NCI-H2196 treated with DMSO at 0.1 percent for 48 hours (cell line): ENCODE data around the gene CIAO3.
"Not testable (repeated sequence)": the region's sequence is repeated elsewhere in the genome, so short reads cannot be mapped to it uniquely, and the experiment has no call there.

Source experiments
- DNase-seq: peaks from one replicate; lab custom pipeline; 2025; ENCODE audit not compliant: unreplicated experiment; lab: John Stamatoyannopoulos, UW

CIAO3 gene

DNA sequence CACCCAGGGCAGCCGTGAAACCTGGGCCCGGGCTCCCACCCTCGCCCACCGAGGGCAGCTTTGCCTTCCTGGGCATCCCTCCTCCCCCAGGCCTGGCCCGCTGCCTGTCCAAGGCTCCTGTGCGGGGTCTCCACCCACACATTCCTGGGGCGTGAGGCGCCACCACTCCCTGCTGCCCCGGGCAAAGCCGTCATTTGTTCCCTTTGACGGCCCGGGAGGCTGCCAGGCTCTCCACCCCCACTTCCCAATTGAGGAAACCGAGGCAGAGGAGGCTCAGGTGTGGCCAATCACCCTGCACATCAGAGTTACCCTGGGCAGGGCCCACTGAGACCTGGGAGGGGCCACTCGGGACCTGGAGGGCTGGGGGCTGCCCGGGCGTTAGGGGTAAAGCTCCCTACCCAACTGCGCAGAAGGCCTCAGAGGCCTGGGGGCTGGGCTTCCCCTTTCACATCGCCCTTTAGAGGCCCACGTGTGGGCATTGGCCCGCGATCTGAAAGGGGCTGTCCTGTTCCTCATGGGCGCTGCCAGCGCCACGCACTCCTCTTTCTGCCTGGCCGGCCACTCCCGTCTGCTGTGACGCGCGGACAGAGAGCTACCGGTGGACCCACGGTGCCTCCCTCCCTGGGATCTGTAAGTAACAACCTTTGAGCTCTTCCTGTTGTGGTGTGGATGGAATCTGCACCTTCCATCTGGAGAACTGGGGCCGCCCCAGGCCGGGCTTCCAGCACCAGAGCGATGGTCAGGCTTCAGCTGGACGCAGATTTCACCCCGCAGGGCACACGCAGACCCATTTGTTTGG is 19.9 kb upstream of the CIAO3 start, which contains the start of gene MSLN:
Gene MSLN, plus strand, starts transcription at position 190 of the 799 bp plus-strand sequence. CDS start 1,947 bp downstream, outside the sequence.
- DNase-seq: no peak

DNA sequence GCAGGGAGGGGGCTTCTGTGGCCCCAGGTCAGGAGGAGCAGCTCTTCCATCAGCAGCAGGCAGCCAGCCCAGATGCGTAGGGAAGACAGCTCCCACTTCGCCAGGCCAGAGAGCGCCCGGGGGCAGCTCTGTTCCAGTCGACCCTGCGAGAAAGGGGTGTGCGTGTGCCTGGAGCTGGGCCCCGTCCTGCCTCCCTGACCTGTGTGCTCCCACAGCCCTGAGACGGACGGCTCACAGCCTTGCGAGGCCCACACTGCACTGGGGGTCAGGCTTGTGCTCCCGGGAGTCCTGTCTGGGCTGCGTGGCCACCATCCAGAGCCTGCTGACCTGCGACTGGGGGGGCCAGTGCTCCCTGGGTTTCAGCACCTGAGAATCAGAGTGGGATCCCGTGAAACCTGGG is 19.3 kb upstream of the CIAO3 start:
- no peak for DNase-seq

DNA sequence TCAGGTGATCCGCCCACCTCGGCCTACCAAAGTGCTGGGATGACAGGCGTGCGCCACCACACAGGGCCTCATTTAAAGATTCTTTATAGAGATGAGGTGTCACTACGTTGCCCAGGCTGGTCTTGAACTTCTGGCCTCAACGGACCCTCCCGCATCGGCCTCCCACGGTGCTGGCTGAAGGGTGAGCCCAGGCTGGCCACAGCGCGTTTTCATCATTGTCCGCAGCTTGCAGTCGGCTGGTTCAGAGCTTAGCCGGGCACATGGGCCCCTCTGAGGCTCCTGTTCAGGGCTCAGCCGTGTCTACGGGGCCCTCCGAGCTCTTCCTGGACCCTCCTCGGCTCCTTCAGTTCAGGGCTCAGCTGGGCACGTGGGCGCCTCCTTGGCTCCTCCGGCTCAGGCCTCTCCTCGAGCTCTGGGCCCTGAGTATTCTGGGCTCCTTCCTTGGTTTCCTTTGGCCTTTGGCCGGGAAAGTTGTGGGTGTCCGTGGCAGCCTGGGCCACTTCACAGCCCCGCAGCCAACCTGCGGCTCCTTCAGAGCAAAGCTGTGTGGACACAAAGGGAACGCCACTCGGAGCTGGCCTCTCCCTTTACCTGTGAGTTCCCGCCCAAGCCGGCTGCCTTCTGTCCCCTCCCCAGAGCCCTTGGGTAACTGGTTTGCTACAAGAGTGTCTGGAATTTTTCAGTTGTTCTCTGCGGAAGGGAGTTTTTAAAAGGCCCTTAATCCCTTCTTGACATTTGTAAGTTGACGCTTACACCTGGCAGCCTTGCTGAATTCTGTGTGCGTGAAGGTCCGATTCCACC is 18.5 kb upstream of the CIAO3 start:
- DNase-seq: no peak

DNA sequence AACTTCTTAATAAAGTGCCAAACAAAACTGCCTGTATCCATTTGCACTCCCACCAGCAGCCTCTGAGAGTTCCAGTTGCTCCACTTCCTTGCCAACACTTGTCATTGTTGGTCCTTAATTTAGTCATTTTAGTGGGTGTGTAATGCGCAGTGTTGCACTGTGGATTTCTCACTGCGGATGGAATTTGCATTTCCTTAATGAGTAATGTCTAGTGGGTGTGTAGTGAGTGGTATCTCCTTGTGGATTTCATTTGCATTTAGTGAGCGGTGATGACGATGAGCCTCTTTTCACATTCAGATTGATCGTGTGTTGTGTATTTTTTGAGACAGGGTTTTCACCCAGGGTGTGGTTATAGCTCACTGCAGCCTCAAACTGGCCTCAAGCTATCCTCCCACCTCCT is 15.6 kb upstream of the CIAO3 start:
- no peak for DNase-seq

DNA sequence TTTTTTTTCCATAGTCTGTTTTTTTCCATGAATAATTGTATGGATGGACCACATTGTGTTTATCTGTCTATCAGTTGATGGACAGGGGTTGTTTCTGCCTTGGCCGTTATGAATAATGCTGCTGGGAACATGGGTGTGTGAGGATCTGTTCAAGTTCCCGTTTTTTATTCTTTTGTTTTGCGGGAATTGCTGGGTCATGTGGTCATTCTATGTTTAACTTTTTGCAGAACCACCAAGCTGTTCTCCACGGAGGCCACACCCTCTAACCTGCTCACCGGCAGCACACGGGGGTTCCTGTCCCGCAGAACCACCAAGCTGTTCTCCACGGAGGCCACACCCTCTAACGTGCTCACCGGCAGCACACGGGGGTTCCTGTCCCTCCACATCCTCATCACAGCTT is 13.9 kb upstream of the CIAO3 start:
- no peak for DNase-seq

DNA sequence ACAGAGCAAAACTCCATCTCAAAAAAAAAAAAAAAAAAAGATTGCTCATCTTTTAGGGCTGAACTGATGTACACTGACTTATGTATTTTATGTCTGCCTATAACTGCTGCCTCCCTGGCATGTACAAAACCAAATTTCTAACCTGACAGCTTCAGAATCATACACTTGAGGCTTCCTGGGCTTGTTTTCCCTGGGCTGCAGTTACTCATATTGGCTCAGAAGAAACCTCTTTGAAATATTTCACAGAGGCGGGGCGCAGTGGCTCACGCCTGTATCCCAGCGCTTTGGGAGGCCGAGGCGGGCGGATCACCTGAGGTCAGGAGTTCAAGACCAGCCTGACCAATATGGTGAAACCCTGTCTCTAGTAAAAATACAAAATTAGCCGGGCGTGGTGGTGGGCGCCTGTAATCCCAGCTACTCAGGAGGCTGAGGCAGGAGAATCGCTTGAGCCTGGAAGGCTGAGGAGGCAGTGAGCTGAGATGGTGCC is 13.4 kb upstream of the CIAO3 start:
- DNase-seq: not testable (repeated sequence)

DNA sequence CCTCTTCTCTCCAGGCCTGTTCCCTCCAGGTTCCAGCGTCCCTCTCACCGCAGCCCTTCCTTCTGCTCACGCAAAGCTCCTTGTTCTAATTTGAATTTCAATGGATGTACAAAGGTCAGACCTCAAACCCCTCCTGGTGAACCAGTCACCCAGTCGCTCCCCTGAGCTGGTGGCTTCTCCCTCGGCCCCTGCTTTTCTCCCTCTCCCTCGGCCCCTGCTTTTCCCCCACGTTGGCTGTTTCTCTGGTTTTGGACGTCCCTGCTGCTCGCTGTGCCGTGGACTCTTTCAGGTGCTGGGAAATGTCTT is 11.2 kb upstream of the CIAO3 start:
- no peak for DNase-seq

DNA sequence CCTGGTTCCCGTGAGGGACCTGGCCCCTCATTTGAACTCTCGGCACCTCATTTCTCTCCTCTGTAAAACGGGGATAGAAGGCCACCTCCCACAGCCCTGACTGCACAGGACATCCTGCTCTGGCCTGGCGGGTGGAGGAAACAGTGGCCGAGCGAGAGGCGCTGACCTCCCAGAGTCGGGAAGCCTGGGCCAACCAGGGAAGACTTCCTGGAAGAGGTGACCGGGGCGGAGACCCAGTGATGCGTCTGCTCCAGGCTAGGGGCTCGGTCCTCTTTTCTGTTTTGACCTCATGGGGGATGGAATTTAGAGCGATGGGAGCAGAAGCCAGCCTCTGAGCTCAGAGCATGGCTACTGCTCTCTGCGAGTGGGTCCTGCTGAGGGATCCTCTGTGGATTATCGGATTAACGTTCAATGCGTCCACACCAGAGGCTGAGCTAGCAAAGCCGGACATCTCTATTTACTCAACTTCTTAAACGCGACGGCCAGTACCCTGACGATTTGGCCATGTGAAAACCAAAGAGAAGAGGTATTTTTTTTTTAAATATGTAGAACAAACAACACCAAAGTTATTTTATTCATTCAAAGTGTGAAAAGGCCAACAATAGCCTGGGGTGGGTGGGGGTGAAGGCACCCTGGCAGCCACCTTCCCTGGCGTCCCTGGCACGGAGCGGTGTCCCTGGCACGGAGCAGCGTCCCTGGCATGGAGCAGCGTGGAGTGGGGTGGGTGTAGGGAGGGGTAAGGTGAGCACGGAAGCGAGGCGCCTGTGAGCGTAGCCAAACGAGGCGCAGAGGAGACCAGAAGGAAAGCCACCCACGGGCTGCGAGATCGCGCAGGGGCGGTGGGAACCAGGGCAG is 10.6 kb upstream of the CIAO3 start:
- DNase-seq: no peak

DNA sequence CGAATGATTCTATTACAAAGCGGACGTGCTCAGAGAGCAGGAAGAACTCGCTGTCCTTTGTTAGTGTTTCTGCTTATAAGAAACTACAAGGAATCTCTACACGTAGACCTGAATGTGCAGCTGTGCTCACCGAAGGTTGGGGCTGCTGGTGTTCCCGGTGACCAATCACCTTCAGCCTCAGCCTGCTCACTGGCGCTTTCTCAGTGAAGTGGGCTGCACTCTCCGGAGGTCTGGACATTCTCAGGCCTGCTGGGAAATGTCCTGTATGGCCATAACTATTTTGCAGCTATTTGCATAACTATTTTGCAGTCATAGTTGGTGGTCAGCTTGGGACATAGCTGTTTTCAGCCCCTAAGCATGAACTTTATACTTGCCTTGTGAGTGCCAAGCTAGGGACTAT is 9.7 kb upstream of the CIAO3 start:
- no peak for DNase-seq

DNA sequence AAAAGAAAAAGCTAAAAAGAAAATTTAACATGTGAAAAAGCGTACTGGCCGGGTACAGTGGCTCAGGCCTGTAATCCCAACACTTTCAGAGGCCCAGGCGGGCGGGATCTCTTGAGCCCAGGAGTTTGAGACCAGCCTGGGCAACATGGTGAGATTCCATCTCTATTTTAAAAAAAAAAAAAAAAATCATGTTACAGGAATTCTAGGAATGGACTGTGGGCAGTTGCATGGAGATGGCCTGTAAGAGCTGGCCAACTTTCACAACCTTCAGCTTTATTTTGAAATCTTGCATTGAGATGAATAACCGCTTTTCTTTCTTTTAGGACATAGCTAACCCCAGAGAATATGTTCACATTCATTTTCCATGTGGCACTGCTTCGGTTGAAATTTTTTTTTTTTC is 8.2 kb upstream of the CIAO3 start:
- no peak for DNase-seq

DNA sequence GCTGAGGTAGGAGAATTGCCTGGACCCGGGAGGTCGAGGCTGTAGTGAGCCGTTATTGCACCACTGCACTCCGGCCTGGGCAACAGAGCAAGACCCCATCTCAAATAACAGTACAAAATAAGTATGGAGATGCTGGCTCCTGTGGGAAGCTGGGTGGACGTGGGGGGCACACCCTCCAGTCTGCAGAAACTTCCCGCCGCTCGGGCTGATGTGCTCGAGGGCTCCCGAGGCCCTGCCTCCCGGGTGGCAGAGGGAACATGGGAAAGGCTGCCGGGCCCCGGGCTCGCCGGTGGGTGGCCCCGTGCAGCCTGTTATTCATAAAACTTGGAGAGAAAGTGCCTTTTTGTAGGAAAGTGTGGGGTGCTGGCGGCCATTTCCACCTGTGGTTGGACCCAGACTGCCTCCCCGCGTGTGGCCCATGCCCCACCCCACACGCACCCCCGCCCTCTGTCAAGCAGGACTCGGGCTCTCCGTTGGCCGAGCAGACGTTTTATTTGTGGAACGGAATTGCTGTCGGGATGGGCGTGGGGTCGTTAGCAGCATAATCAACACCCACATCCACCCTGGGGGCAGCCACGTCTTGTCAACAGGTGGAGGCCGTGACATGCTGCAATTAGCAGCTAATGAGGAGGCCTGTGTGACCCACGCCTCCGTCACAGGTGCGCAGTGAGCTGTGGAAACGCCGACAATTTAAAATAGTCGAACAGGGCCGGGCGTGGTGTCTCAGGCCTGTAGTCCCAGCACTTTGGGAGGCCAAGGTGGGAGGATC is 7.4 kb upstream of the CIAO3 start:
- DNase-seq: no peak

DNA sequence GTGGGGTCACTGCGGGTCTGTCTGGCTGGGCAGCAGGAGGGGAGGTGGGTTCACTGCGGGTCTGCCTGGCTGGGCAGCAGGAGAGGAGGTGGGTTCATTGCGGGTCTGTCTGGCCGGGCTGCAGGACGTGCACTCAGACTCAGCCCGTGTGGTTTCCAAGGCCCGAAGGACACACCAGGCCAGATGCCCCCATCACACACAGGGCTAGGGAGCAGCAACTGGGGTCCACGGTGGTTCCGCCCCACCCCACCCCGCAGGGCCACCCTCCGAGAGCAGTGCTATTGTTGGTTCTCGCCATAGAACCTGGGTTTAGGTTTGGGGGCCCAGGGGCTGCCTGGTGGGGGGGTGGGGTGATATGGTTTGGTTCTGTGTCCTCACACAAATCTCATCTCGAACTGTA is 5.8 kb upstream of the CIAO3 start:
- no peak for DNase-seq

DNA sequence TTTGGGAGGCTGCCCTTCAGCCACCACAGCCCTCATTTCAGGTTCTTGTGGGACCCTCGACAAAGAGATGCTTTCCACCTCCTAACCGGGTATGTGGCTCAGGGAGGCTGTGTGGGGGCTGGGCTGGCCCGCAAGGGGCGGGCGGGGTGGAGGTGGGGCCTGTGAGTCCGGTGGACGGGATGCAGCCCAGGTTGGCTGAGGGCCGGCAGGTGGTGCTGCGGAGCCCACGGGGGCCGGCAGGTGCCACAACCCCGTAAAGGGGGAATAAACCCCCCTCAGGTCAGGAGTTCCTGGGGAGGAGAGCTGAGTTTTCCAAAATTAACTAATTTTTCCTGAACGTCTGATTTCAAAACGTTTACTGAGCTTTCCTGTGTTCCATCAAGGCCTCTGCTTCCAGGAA is 4.9 kb upstream of the CIAO3 start:
- DNase-seq: no peak

DNA sequence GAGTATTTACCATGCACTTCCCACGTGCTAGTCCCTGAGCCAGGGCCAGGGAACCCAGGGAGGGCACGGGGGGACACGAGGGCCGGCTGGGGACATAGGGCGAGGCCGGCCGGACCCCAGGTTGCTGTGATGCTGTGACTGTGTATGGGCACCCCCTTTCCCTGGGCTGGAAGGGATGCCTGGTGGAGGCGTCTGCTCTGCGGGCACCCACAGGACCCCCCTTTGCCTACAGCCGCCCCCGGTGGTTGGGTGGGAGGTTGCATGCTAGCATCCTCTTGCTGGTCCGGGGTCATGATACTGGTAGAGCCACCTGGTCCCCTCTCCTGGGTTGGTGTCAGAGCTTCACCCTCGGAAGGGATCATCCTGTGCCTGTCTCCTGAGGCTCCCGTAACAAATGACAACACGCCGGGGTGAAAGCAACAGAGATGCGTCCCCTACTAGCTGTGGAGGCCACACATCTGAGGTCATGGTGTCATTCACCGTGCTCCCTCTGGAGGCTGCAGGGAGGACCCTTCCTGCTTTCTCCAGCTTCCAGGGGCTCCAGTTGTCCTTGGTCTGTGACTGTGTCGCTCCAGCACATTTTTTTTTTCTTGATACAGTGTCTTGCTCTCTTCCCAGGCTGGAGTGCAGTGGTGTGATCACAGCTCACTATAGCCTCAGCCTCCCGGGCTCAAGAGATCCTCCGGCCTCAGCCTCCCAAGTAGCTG is 3.1 kb upstream of the CIAO3 start:
- DNase-seq: no peak

DNA sequence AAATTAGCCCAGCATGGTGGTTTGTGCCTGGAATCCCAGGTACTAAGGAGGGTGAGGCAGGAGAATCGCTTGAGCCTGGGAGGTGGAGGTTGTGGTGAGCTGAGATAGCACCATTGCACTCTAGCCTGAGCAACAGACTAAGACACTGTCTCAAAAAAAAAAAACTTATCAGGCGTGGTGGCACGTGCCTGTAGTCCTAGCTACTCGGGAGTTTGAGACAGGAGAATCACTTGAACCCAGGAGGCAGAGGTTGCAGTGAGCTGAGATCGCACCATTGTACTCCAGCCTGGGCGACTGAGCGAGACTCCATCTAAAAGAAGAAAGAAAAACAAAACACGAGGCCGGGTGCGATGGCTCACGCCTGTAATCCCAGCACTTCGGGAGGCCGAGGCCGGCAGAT is 2.1 kb upstream of the CIAO3 start:
- DNase-seq: not testable (repeated sequence)

DNA sequence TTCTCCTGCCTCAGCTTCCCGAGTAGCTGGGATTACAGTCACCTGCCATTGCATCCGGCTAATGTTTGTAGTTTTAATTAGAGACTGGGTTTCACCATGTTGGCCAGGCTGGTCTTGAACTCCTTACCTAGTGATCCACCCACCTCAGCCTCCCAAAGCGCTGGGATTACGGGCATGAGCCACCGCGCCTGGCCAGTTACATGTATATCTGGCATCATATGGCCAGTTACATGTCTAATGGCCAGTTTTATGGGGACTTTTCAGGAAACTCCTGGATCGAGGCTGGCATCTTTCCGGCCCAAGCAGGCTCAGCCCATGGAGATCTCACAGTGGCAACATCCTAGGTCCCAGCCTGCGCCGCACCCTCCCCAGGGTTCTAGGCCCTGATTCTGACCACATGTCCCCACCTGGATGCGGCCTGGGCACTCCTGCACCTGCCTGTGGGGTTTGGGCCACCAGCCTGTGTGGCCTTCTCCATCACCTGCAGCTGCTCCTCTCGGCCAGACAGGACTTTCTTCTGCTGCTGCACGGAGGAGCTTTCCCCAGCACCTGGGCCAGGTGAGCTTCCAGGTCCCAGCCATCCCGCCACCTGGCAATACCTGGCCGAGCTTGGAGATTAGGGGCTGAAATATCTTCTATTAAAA is 1.3 kb upstream of the CIAO3 start:
- DNase-seq: no peak

DNA sequence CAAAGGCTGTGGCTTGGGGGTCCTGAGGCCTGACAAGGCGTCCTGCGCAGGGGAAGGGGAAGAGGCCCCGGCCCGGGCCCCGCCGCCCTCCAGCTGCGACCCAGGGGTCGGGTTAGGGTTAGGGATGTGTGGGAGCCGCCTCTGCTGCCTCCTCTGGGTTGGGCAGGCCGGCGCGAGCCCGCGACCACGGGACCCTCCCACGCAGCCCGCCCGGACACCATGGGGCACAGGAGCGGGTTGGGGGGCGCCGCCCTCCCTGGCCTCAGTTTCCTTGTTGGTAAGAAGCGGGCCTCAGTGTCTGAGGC is 386 bp downstream of the CIAO3 start:
- no peak for DNase-seq

DNA sequence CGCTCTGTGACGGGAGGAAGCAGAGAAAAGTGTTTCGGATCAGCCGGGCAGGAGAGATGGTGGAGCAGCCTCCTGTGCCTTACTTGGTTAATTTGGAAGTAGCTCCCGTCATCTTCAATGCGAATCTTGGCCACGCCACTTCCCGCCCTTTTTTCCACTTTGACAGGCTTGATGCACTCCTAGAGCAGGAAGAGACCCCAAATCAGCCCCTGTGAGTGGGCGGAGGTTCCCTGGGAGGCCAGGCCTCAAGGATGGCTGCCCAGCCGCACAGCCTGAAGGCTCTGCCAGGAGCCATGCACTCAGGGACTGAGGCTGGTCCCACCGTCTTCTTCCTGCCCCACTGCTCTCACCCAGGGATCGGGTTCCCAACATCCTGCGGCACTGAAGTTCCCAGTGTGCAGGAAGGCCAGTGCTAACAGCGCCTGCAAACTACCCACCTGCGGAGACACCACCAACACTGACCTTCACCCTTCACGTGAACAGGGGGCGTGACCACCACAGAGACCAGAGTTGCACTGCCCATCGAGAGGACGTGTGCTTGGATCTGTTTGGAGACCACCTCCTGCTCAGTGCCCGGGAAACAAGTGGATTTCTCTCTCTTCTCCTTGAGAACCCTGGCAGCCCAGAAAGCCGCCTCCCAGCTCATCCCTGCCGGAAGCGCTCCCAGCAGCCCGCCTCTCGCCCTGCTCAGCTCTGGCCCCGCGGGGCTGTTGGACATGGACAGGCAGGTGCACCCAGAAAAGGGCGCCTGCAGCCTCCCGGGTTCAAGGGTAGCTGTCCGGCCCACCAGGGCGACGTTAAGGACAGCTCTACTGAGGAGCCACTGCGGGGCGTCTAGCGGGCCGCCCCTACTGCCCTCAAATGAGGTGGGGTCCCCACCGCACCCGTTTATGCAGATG is 988 bp downstream of the CIAO3 start:
- DNase-seq: peak; percentile 8
